HepG2 (cell line): ENCODE measurements around the gene DUS2. TPM values are rescaled to one million over a fixed set of nuclear protein-coding genes. Genes with fewer than 3 reads are reported as not detected.

Experiments
- GABPB1 ChIP-seq: IDR thresholded peaks from 2 replicates; pipeline ENCODE4 v1.6.1; 2016; ENCODE audit warnings: mild to moderate bottlenecking, missing genetic modification reagents, moderate library complexity, missing compliant biosample characterization
- JUND ChIP-seq: sonication (generic); formaldehyde crosslinking; IDR thresholded peaks from 2 replicates; pipeline ENCODE4 v1.8.0; 2022; ENCODE audit warnings: mild to moderate bottlenecking, missing genetic modification reagents
- PHB2 ChIP-seq: fragments of 450-650 bp; IDR thresholded peaks from 2 replicates; pipeline ENCODE4 v1.6.1; 2018; ENCODE audit not compliant: partially characterized antibody
- ZNF274 ChIP-seq: sonication (generic); formaldehyde crosslinking; IDR thresholded peaks from 2 replicates; pipeline ENCODE4 v1.5.1; 2020; ENCODE audit warnings: mild to moderate bottlenecking, missing genetic modification reagents
- ZNF605 ChIP-seq: sonication (generic); formaldehyde crosslinking; IDR thresholded peaks from 2 replicates; pipeline ENCODE4 v1.8.0; 2022; ENCODE audit warnings: mild to moderate bottlenecking, missing genetic modification reagents
- ZNF614 ChIP-seq: IDR thresholded peaks from 2 replicates; pipeline ENCODE4 v1.6.1; 2018; ENCODE audit warnings: missing biosample characterization, missing genetic modification reagents, inconsistent platforms, borderline replicate concordance
- ZNF773 ChIP-seq: sonication (generic); formaldehyde crosslinking; IDR thresholded peaks from 2 replicates; pipeline ENCODE4 v1.4.0; 2020; ENCODE audit warnings: missing genetic modification reagents, borderline replicate concordance
- polyA plus RNA-seq, 8 experiments: library from polyadenylated mRNA; depleted of rRNA in 3 of 8; stranded (reverse) in 7 of 8; unstranded in 1 of 8; fragments of >200 nt; fragmentation: Illumina TruSeq in 4 of 8; extraction: Trizol in 4 of 8; gene quantifications; 2 replicates each; pipeline versions ENCODE4 v1.2.1 to v1.2.3, GENCODE V29; 2011 to 2016; ENCODE audit warnings: low read depth in 4 of 8, missing spikeins in 1 of 8, mixed read lengths in 1 of 8; ENCODE audit not compliant: insufficient read depth in 1 of 8
- total RNA-seq, 5 experiments: library from RNA; depleted of rRNA; stranded (reverse); fragments of >200 nt; fragmentation: Illumina TruSeq; extraction: Trizol; gene quantifications; 2 replicates each; pipeline ENCODE4 v1.2.3, GENCODE V29; 2016; ENCODE audit warnings: low read depth in 1 of 5
- TF ChIP-seq, protein P1 (sequence below): sonication (generic); formaldehyde crosslinking; IDR thresholded peaks from 2 replicates; pipeline ENCODE4 v1.4.0; 2020; ENCODE audit warnings: missing genetic modification reagents, borderline replicate concordance
- TF ChIP-seq, protein P2 (sequence below): sonication (generic); formaldehyde crosslinking; IDR thresholded peaks from 2 replicates; pipeline ENCODE4 v1.9.0; 2021; ENCODE audit warnings: missing genetic modification reagents, mild to moderate bottlenecking, borderline replicate concordance
- TF ChIP-seq, protein P3 (sequence below): sonication (generic); formaldehyde crosslinking; IDR thresholded peaks from 2 replicates; pipeline ENCODE4 v1.4.0; 2020; ENCODE audit warnings: missing genetic modification reagents, borderline replicate concordance
- TF ChIP-seq, protein P4 (sequence below): sonication (generic); formaldehyde crosslinking; IDR thresholded peaks from 2 replicates; pipeline ENCODE4 v1.5.1; 2020; ENCODE audit warnings: missing genetic modification reagents, mild to moderate bottlenecking, borderline replicate concordance
- TF ChIP-seq, protein P5 (sequence below): fragments of 450-650 bp; IDR thresholded peaks from 2 replicates; pipeline ENCODE4 v1.6.1; 2017
- TF ChIP-seq, protein P6 (sequence below): sonication (generic); formaldehyde crosslinking; IDR thresholded peaks from 2 replicates; pipeline ENCODE4 v1.4.0; 2020; ENCODE audit warnings: missing genetic modification reagents
- TF ChIP-seq, protein P7 (sequence below): sonication (generic); formaldehyde crosslinking; IDR thresholded peaks from 2 replicates; pipeline ENCODE4 v1.5.0; 2020; ENCODE audit warnings: mild to moderate bottlenecking, missing genetic modification reagents
- TF ChIP-seq, protein P8 (sequence below): IDR thresholded peaks from 2 replicates; pipeline ENCODE4 v1.6.1; 2016; ENCODE audit warnings: mild to moderate bottlenecking

DUS2 gene
- total and polyA plus RNA-seq, 2 of the 13 experiments (the other 11 are each of a cell fraction or from before 2014, with no cell fraction given) = 17.8 to 25.1 TPM

DNA sequence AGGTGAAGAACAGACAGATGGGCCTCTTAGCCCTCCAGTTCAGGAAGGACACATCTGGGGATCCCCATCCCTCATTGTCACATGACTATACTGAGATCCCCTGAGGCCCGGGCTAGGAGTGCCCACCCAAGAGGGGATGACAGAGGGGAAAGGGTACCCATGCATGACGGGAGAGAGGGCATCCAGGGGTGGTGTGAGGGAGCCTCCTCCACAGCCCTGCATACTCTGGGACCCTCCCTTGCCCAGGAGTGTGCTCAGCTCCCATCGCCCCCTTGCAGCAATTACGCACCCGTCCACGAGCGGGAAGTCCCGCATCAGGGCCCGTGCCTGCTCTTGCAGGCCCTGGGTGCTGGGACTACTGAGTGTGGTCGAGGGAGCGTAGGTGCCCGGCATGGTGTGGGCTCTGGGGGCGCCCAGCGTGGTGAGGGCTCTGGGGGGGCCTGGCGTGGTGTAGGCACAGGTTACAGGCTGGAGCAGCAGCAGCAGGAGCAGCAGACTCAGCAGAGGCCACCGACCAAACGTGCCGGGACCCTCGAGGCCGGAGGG is 30.4 kb upstream of the DUS2 start (continued):
- TF ChIP-seq, protein P1, sequence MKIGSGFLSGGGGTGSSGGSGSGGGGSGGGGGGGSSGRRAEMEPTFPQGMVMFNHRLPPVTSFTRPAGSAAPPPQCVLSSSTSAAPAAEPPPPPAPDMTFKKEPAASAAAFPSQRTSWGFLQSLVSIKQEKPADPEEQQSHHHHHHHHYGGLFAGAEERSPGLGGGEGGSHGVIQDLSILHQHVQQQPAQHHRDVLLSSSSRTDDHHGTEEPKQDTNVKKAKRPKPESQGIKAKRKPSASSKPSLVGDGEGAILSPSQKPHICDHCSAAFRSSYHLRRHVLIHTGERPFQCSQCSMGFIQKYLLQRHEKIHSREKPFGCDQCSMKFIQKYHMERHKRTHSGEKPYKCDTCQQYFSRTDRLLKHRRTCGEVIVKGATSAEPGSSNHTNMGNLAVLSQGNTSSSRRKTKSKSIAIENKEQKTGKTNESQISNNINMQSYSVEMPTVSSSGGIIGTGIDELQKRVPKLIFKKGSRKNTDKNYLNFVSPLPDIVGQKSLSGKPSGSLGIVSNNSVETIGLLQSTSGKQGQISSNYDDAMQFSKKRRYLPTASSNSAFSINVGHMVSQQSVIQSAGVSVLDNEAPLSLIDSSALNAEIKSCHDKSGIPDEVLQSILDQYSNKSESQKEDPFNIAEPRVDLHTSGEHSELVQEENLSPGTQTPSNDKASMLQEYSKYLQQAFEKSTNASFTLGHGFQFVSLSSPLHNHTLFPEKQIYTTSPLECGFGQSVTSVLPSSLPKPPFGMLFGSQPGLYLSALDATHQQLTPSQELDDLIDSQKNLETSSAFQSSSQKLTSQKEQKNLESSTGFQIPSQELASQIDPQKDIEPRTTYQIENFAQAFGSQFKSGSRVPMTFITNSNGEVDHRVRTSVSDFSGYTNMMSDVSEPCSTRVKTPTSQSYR (CRISPR knock-in tag) = no peak
- TF ChIP-seq GABPB1 (CRISPR knock-in tag) (no peak), ZNF614 (CRISPR knock-in tag) (no peak), ZNF605 (no peak), PHB2 (no peak), ZNF773 (CRISPR knock-in tag) (no peak), ZNF274 (CRISPR knock-in tag) (no peak), JUND (CRISPR knock-in tag) (0 out of 2 replicates have a peak, but pooled peaks have one; percentile 4)
- TF ChIP-seq, protein P2, sequence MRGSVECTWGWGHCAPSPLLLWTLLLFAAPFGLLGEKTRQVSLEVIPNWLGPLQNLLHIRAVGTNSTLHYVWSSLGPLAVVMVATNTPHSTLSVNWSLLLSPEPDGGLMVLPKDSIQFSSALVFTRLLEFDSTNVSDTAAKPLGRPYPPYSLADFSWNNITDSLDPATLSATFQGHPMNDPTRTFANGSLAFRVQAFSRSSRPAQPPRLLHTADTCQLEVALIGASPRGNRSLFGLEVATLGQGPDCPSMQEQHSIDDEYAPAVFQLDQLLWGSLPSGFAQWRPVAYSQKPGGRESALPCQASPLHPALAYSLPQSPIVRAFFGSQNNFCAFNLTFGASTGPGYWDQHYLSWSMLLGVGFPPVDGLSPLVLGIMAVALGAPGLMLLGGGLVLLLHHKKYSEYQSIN (CRISPR knock-in tag) = no peak
- TF ChIP-seq, protein P3, sequence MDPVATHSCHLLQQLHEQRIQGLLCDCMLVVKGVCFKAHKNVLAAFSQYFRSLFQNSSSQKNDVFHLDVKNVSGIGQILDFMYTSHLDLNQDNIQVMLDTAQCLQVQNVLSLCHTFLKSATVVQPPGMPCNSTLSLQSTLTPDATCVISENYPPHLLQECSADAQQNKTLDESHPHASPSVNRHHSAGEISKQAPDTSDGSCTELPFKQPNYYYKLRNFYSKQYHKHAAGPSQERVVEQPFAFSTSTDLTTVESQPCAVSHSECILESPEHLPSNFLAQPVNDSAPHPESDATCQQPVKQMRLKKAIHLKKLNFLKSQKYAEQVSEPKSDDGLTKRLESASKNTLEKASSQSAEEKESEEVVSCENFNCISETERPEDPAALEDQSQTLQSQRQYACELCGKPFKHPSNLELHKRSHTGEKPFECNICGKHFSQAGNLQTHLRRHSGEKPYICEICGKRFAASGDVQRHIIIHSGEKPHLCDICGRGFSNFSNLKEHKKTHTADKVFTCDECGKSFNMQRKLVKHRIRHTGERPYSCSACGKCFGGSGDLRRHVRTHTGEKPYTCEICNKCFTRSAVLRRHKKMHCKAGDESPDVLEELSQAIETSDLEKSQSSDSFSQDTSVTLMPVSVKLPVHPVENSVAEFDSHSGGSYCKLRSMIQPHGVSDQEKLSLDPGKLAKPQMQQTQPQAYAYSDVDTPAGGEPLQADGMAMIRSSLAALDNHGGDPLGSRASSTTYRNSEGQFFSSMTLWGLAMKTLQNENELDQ (CRISPR knock-in tag) = no peak
- TF ChIP-seq, protein P4, sequence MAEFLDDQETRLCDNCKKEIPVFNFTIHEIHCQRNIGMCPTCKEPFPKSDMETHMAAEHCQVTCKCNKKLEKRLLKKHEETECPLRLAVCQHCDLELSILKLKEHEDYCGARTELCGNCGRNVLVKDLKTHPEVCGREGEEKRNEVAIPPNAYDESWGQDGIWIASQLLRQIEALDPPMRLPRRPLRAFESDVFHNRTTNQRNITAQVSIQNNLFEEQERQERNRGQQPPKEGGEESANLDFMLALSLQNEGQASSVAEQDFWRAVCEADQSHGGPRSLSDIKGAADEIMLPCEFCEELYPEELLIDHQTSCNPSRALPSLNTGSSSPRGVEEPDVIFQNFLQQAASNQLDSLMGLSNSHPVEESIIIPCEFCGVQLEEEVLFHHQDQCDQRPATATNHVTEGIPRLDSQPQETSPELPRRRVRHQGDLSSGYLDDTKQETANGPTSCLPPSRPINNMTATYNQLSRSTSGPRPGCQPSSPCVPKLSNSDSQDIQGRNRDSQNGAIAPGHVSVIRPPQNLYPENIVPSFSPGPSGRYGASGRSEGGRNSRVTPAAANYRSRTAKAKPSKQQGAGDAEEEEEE = no peak
- TF ChIP-seq, protein P5, sequence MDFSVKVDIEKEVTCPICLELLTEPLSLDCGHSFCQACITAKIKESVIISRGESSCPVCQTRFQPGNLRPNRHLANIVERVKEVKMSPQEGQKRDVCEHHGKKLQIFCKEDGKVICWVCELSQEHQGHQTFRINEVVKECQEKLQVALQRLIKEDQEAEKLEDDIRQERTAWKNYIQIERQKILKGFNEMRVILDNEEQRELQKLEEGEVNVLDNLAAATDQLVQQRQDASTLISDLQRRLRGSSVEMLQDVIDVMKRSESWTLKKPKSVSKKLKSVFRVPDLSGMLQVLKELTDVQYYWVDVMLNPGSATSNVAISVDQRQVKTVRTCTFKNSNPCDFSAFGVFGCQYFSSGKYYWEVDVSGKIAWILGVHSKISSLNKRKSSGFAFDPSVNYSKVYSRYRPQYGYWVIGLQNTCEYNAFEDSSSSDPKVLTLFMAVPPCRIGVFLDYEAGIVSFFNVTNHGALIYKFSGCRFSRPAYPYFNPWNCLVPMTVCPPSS = no peak
- TF ChIP-seq, protein P6, sequence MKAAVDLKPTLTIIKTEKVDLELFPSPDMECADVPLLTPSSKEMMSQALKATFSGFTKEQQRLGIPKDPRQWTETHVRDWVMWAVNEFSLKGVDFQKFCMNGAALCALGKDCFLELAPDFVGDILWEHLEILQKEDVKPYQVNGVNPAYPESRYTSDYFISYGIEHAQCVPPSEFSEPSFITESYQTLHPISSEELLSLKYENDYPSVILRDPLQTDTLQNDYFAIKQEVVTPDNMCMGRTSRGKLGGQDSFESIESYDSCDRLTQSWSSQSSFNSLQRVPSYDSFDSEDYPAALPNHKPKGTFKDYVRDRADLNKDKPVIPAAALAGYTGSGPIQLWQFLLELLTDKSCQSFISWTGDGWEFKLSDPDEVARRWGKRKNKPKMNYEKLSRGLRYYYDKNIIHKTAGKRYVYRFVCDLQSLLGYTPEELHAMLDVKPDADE (CRISPR knock-in tag) = no peak
- TF ChIP-seq, protein P7, sequence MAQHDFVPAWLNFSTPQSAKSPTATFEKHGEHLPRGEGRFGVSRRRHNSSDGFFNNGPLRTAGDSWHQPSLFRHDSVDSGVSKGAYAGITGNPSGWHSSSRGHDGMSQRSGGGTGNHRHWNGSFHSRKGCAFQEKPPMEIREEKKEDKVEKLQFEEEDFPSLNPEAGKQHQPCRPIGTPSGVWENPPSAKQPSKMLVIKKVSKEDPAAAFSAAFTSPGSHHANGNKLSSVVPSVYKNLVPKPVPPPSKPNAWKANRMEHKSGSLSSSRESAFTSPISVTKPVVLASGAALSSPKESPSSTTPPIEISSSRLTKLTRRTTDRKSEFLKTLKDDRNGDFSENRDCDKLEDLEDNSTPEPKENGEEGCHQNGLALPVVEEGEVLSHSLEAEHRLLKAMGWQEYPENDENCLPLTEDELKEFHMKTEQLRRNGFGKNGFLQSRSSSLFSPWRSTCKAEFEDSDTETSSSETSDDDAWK (CRISPR knock-in tag) = no peak
- TF ChIP-seq, protein P8, sequence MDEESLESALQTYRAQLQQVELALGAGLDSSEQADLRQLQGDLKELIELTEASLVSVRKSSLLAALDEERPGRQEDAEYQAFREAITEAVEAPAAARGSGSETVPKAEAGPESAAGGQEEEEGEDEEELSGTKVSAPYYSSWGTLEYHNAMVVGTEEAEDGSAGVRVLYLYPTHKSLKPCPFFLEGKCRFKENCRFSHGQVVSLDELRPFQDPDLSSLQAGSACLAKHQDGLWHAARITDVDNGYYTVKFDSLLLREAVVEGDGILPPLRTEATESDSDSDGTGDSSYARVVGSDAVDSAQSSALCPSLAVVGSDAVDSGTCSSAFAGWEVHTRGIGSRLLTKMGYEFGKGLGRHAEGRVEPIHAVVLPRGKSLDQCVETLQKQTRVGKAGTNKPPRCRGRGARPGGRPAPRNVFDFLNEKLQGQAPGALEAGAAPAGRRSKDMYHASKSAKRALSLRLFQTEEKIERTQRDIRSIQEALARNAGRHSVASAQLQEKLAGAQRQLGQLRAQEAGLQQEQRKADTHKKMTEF (CRISPR knock-in tag) = no peak
